A673 (cell line): Measurements from ENCODE around the gene N4BP3.

Experiments
- EZH2 ChIP-seq: fragments of 200-600 bp; sonication (generic); IDR thresholded peaks from 2 replicates; pipeline ENCODE4 v1.6.1; 2017; ENCODE audit warnings: borderline replicate concordance, low read depth, mild to moderate bottlenecking, mixed read lengths, antibody characterized with exemption, low read length; ENCODE audit not compliant: poor library complexity, severe bottlenecking
- TF ChIP-seq, protein P1 (sequence below): fragments of 300-800, 200-600 bp; sonication (generic); conservative IDR thresholded peaks from 2 replicates; pipeline ENCODE4 v1.5.1; 2017; ENCODE audit warnings: low read depth, mild to moderate bottlenecking, antibody characterized with exemption, low read length, moderate library complexity, mixed read lengths

DNA sequence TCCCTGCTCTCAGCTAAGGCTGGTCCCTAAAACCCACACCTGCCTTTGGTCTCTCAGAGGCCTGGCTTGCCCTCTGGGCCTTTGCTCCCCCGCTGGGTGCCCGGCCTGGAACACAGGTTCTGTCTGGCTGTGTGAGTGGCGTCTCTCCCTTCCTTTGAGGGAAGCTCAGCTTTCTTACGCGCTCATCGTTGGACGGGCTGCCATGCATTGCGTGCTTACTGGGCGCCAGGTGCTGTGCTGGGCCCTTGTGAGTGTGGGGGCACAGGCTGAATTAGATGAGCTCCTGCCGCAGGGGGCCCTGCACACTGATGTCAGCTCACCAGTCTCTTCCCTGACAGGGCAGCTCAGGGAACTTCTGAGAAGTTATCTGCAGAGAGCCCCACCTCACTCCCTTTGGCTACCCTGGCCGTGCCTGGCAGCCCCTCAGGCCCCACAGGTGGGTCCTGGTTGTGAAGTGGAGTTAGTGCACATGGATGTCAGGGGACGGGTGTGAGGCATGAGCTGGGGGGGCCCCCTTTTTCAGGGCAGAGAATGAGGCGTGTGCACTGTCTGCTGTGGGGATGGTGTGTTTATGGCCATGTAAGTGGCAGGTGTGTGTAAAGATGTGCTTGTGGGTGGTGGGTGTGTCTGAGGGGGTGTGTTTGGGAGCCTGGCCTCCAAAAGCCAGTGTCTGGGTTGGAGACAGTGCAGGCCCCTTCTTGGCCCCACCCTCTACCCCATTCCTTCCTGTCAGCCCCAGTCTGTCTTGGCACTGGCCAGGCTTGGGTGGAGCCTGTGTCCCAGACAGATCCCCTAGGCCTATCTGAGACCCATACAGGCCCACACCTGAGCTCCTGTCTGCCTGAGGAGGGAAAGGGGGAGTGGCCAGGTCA lies 10.0 kb downstream of the N4BP3 start:
- TF ChIP-seq EZH2, result no peak
- TF ChIP-seq, protein P1, sequence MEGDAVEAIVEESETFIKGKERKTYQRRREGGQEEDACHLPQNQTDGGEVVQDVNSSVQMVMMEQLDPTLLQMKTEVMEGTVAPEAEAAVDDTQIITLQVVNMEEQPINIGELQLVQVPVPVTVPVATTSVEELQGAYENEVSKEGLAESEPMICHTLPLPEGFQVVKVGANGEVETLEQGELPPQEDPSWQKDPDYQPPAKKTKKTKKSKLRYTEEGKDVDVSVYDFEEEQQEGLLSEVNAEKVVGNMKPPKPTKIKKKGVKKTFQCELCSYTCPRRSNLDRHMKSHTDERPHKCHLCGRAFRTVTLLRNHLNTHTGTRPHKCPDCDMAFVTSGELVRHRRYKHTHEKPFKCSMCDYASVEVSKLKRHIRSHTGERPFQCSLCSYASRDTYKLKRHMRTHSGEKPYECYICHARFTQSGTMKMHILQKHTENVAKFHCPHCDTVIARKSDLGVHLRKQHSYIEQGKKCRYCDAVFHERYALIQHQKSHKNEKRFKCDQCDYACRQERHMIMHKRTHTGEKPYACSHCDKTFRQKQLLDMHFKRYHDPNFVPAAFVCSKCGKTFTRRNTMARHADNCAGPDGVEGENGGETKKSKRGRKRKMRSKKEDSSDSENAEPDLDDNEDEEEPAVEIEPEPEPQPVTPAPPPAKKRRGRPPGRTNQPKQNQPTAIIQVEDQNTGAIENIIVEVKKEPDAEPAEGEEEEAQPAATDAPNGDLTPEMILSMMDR, result no peak
